B cell (primary cell): ENCODE results near the gene SEC24C. TPM values are rescaled to one million over a fixed set of nuclear protein-coding genes. Genes with fewer than 3 reads are reported as not detected.
"Not testable (repeated sequence)": the region's sequence is repeated elsewhere in the genome, so short reads cannot be mapped to it uniquely, and the experiment has no call there.

ENCODE experiments used
- ATAC-seq: fragments of 200-7000 bp; cut with Tn5 transposase; one replicate; pipeline ENCODE4 v1.10.0; 2021; ENCODE audit warnings: low read depth, mild to moderate bottlenecking, moderate number of reproducible peaks, moderate library complexity
- CTCF ChIA-PET: fragments of 350-600 bp; sonication (Branson Sonifier 250); formaldehyde crosslinking; loops from one replicate; lab custom pipeline; 2021; ENCODE audit warnings: antibody characterized with exemption, inconsistent platforms; lab: Charles Lee
- POLR2A ChIA-PET: fragments of 350-600 bp; sonication (Branson Sonifier 250); formaldehyde crosslinking; loops from one replicate; lab custom pipeline; 2021; ENCODE audit warnings: antibody characterized with exemption; lab: Charles Lee
- DNase-seq: peaks from one replicate; pipeline ENCODE4 v3.0.0; 2013
- H2AFZ ChIP-seq: 2 replicates; pipeline ENCODE4 v1.6.1; 2012; ENCODE audit warnings: mild to moderate bottlenecking, low read depth, low read length; ENCODE audit not compliant: insufficient read depth, poor library complexity, severe bottlenecking
- H3K27ac ChIP-seq, 2 donors: 1 replicate in 1 of 2; 2 replicates in 1 of 2; pipeline ENCODE4 v1.5.1; 2012 to 2013; ENCODE audit warnings: low read length in 2 of 2, mild to moderate bottlenecking in 2 of 2, moderate library complexity in 1 of 2
- H3K27me3 ChIP-seq, 4 experiments: fragments of 200-600 bp in 1 of 4; sonication (generic) in 1 of 4; replicated peaks in 1 of 4; 1 replicate in 2 of 4; 2 replicates in 2 of 4; pipeline versions ENCODE4 v1.6.1 to v1.7.0; 2013 to 2016; ENCODE audit warnings: low read length in 3 of 4, mild to moderate bottlenecking in 2 of 4, mixed read lengths in 1 of 4, moderate library complexity in 1 of 4; ENCODE audit not compliant: insufficient read depth in 4 of 4, control insufficient read depth in 3 of 4; ENCODE audit errors: control extremely low read depth in 1 of 4
- H3K36me3 ChIP-seq, 2 experiments: replicated peaks in 1 of 2; 1 replicate in 1 of 2; 2 replicates in 1 of 2; pipeline versions ENCODE4 v1.6.1 to v1.7.1; 2013; ENCODE audit warnings: low read length in 1 of 2; ENCODE audit not compliant: insufficient read depth in 2 of 2, control insufficient read depth in 1 of 2; ENCODE audit errors: control extremely low read depth in 1 of 2, extremely low read depth in 1 of 2
- H3K4me1 ChIP-seq, 2 donors: fragments of 200-600 bp in 1 of 2; sonication (generic) in 1 of 2; 1 replicate in 1 of 2; 2 replicates in 1 of 2; pipeline versions ENCODE4 v1.5.1 to v1.6.1; 2013 to 2017; ENCODE audit warnings: low read length in 2 of 2; ENCODE audit not compliant: control insufficient read depth in 2 of 2, insufficient read depth in 2 of 2
- H3K4me2 ChIP-seq: replicated peaks from 2 replicates; pipeline ENCODE3; 2012; ENCODE audit warnings: mild to moderate bottlenecking, low read depth, low read length; ENCODE audit not compliant: poor library complexity, severe bottlenecking
- H3K4me3 ChIP-seq, 5 experiments: fragments of 200-600 bp in 1 of 5; sonication (generic) in 1 of 5; 1 replicate in 3 of 5; 2 replicates in 2 of 5; pipeline versions ENCODE4 v1.5.1 to v1.7.0; 2011 to 2016; ENCODE audit warnings: low read length in 4 of 5, mild to moderate bottlenecking in 4 of 5, low read depth in 2 of 5, control low read depth in 1 of 5, moderate library complexity in 1 of 5; ENCODE audit not compliant: insufficient read depth in 1 of 5; ENCODE audit errors: control extremely low read depth in 1 of 5, extremely low read depth in 1 of 5
- H3K79me2 ChIP-seq: fragments of 200-600 bp; sonication (generic); one replicate; pipeline ENCODE4 v1.6.0; 2016; ENCODE audit warnings: low read length; ENCODE audit not compliant: control insufficient read depth, insufficient read depth
- H3K9ac ChIP-seq: fragments of 200-600 bp; sonication (generic); 2 replicates; pipeline ENCODE4 v1.6.1; 2017; ENCODE audit warnings: mild to moderate bottlenecking, low read length, moderate library complexity
- H3K9me3 ChIP-seq, 3 donors: one replicate each; pipeline versions ENCODE4 v1.6.1 to v1.7.1; 2013; ENCODE audit warnings: low read length in 2 of 3; ENCODE audit not compliant: control insufficient read depth in 2 of 3, insufficient read depth in 1 of 3; ENCODE audit errors: control extremely low read depth in 1 of 3
- H4K20me1 ChIP-seq: 2 replicates; pipeline ENCODE4 v1.6.0; 2012; ENCODE audit warnings: mild to moderate bottlenecking, low read length; ENCODE audit not compliant: insufficient read depth, control insufficient read depth, poor library complexity, severe bottlenecking
- H3K27ac Mint-ChIP-seq: one replicate; pipeline ENCODE4 v1.8.0; 2021; ENCODE audit warnings: mixed read lengths
- H3K27me3 Mint-ChIP-seq: one replicate; pipeline ENCODE4 v1.8.0; 2021; ENCODE audit warnings: mixed read lengths
- H3K4me1 Mint-ChIP-seq: one replicate; pipeline ENCODE4 v1.8.0; 2021; ENCODE audit warnings: mixed read lengths
- H3K4me3 Mint-ChIP-seq: one replicate; pipeline ENCODE4 v1.8.0; 2021; ENCODE audit warnings: mixed read lengths
- H3K9me3 Mint-ChIP-seq: one replicate; pipeline ENCODE4 v1.8.0; 2022; ENCODE audit warnings: mixed read lengths; ENCODE audit not compliant: insufficient read depth
- EZH2 ChIP-seq: IDR thresholded peaks from 2 replicates; pipeline ENCODE4 v1.6.1; 2012; ENCODE audit warnings: borderline replicate concordance, low read depth, mild to moderate bottlenecking, moderate library complexity, low read length; ENCODE audit not compliant: insufficient read depth, poor library complexity, severe bottlenecking
- WGBS: methylation state at CpG from one replicate; pipeline ENCODE4 v1.1.5; 2013; ENCODE audit warnings: missing lambda C conversion rate; ENCODE audit not compliant: insufficient coverage; 5-methylcytosine and 5-hydroxymethylcytosine counted together
- intact Hi-C: fragments of 100-400 bp; cut with micrococcal nuclease; formaldehyde crosslinking; loops from one replicate; pipeline ENCODE4 v1.10.0; 2022
- polyA plus RNA-seq: library from polyadenylated mRNA; depleted of rRNA; stranded (reverse); fragments of >200 nt; gene quantifications from 2 replicates; pipeline ENCODE4 v1.2.3, GENCODE V29; 2012
- total RNA-seq, 2 donors: library from RNA; stranded (reverse); fragments of 120-200 nt in 1 of 2; gene quantifications; 1 replicate in 1 of 2; 2 replicates in 1 of 2; pipeline versions ENCODE4 v1.2.3 to v1.2.4, GENCODE V29; 2013 to 2022
- TF ChIP-seq, protein P1 (sequence below): fragments of 200-600 bp; IDR thresholded peaks from one replicate; pipeline ENCODE4 v1.8.0; 2022; ENCODE audit warnings: antibody characterized with exemption, mild to moderate bottlenecking

The SEC24C gene
- total and polyA plus RNA-seq, 2 donors (not counting 1 experiment from before 2014, with no cell fraction given): 60.2 to 78.7 TPM

DNA sequence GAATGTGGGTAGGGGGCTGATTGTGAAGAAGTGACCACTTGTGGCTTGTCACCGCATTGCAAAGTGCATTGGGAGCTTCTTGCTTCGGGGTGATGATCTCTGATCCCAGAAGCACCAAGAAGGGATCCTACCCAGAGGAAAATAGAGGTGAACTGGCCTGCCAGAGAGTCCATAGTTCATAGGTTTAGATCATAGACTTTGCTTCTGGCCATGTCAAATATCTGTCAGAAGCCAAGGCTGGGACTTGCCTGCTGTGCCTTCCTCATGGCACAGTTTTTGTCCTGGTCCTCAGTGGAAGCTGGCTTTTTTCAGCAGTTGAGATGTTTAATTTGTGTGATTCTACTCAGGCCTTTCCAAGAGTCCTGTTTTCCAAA lies 42.3 kb downstream of the SEC24C start:
- no peak for DNase-seq
- no peaks in the 10 kb centered on the region for H3K27me3 Mint-ChIP-seq
- no peak for TF ChIP-seq EZH2
- TF ChIP-seq, protein P1, sequence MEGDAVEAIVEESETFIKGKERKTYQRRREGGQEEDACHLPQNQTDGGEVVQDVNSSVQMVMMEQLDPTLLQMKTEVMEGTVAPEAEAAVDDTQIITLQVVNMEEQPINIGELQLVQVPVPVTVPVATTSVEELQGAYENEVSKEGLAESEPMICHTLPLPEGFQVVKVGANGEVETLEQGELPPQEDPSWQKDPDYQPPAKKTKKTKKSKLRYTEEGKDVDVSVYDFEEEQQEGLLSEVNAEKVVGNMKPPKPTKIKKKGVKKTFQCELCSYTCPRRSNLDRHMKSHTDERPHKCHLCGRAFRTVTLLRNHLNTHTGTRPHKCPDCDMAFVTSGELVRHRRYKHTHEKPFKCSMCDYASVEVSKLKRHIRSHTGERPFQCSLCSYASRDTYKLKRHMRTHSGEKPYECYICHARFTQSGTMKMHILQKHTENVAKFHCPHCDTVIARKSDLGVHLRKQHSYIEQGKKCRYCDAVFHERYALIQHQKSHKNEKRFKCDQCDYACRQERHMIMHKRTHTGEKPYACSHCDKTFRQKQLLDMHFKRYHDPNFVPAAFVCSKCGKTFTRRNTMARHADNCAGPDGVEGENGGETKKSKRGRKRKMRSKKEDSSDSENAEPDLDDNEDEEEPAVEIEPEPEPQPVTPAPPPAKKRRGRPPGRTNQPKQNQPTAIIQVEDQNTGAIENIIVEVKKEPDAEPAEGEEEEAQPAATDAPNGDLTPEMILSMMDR: no peak
- Histone ChIP-seq H3K4me2 (peak overlapping the region; percentile 98), H3K27me3 (no peaks in the 10 kb centered on the region), H3K27ac (peak overlapping the region; percentile 53 to 74), H4K20me1 (peaks cover 28% of the 10 kb centered on the region), H3K9me3 (no peaks in the 10 kb centered on the region), H3K4me1 (peaks cover 23 to 35% of the 10 kb centered on the region in 2 donors), H2AFZ (peak overlapping the region; percentile 87), H3K79me2 (peaks cover 82% of the 10 kb centered on the region), H3K4me3 (peak overlapping the region; percentile 56 to 97 (median 85)), H3K36me3 (peaks cover 2 to 27% of the 10 kb centered on the region in 2 experiments), H3K9ac (peak overlapping the region; percentile 90)
- H3K27ac Mint-ChIP-seq: peak overlapping the region; percentile 94
- 6% methylated on average over 2 of the region's 2 CpGs for WGBS
- H3K9me3 Mint-ChIP-seq: no peaks in the 10 kb centered on the region
- peaks cover 39% of the 10 kb centered on the region for H3K4me1 Mint-ChIP-seq
- H3K4me3 Mint-ChIP-seq: peak overlapping the region; percentile 91
- no peak for ATAC-seq
- intact Hi-C loops: loop anchor here (5.0 kb wide), 1 partner anchor 289 kb away; the partner anchor contains the start of gene PPP3CB
- ChIA-PET POLR2A (interaction anchor here (0.7 to 2.7 kb wide), 4 partner anchors 14 to 93 kb away, joined by 5 to 24 read pairs (median 7); partner anchors contain the start of gene SEC24C), CTCF (interaction anchor here (1.2 to 6.2 kb wide), 2 partner anchors 14 to 24 kb away, joined by 3 to 35 read pairs; a partner anchor contains a TSS)

DNA sequence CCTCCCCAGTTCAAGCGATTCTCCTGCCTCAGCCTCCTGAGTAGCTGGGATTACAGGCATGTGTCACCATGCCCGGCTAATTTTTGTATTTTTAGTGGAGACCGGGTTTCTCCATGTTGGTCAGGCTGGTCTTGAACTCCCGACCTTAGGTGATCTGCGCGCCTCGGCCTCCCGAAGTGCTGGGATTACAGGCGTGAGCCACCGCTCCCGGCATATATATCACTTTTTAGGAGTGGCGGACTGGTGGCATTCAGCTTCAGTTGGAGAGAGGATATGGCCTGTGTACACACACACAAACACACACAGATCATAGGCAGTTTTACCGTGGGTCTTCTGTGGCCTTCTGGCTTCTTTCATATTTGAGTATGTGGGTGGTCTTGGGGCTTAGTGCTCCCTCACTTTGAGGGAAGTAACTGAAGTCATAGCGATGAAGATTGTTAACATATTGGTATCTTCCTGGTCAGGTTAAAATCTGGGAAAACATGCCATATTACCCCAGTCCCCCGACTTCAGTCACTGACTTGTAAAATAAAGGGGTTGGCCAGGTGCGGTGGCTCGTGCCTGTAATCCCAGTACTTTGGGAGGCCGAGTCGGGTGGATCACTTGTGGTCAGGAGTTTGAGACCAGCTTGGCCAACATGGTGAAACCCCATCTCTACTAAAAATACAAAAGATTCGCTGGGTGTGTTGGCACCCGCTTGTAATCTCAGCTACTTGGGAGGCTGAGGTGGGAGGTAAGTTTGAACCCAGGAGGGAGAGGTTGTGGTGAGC lies 43.0 kb downstream of the SEC24C start:
- Mint-ChIP-seq H3K4me1 (peaks cover 34% of the 10 kb centered on the region), H3K4me3 (peak overlapping the region; percentile 65), H3K27ac (peak overlapping the region; percentile 20)
- not testable (repeated sequence) for ATAC-seq, H3K4me2 ChIP-seq, H3K27ac ChIP-seq, H3K27me3 ChIP-seq, H3K4me3 ChIP-seq, DNase-seq, H2AFZ ChIP-seq, H3K27me3 Mint-ChIP-seq, H3K9ac ChIP-seq, H3K9me3 ChIP-seq, H3K9me3 Mint-ChIP-seq
- Histone ChIP-seq H4K20me1 (peaks cover 28% of the 10 kb centered on the region), H3K36me3 (peaks cover 2 to 34% of the 10 kb centered on the region in 2 experiments), H3K79me2 (peaks cover 82% of the 10 kb centered on the region), H3K4me1 (peaks cover 23 to 33% of the 10 kb centered on the region in 2 donors)
- intact Hi-C loops: loop anchor here (5.0 kb wide), 1 partner anchor 290 kb away; the partner anchor contains the start of gene PPP3CB
- POLR2A ChIA-PET: interaction anchor here (0.6 to 2.7 kb wide), 4 partner anchors 14 to 412 kb away, joined by 3 to 24 read pairs (median 5); a partner anchor contains a TSS
- CTCF ChIA-PET: interaction anchor here (0.7 kb wide), 1 partner anchor 40 kb away, joined by 4 read pairs; no protein-coding TSS in a partner anchor
- 94% methylated on average over 13 of the region's 21 CpGs for WGBS
